Measurements from ENCODE around the gene LCMT1.

DNA sequence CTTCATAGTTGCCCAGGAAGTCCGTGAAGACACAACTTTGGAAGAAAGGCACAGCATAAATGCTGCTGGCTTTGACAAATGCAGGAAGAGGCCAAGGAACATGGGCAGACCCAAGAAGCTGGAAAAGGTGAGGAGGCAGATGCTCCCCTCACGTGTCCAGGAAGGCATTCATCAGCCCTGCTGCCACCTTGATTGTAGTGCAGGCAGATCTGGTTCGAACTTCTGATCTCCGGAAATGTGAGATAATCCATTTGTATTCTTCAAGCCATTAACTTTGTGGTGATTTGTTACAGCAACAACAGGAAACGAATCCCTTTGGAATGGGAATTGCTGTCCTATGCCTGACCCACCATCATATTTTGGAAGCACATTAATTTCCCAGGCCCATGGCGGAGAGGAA is 28.5 kb upstream of the LCMT1 start:
- TF ChIP-seq, protein P1, sequence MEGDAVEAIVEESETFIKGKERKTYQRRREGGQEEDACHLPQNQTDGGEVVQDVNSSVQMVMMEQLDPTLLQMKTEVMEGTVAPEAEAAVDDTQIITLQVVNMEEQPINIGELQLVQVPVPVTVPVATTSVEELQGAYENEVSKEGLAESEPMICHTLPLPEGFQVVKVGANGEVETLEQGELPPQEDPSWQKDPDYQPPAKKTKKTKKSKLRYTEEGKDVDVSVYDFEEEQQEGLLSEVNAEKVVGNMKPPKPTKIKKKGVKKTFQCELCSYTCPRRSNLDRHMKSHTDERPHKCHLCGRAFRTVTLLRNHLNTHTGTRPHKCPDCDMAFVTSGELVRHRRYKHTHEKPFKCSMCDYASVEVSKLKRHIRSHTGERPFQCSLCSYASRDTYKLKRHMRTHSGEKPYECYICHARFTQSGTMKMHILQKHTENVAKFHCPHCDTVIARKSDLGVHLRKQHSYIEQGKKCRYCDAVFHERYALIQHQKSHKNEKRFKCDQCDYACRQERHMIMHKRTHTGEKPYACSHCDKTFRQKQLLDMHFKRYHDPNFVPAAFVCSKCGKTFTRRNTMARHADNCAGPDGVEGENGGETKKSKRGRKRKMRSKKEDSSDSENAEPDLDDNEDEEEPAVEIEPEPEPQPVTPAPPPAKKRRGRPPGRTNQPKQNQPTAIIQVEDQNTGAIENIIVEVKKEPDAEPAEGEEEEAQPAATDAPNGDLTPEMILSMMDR (IDR thresholded peaks at IDR 0.05; ENCODE audit: borderline replicate concordance, extremely low read depth, low read length, poor library complexity, severe bottlenecking): no peak
- no peak for TF ChIP-seq EZH2 (IDR thresholded peaks at IDR 0.05; ENCODE audit: borderline replicate concordance, low read depth, low read length, severe bottlenecking)
